Liver (tissue), 2 donors: ENCODE measurements around the gene CLCN7.

Experiments
- ZBTB33 ChIP-seq: IDR thresholded peaks from 2 replicates; pipeline ENCODE4 v1.6.1; 2016; ENCODE audit warnings: antibody characterized with exemption
- TF ChIP-seq, protein P1 (sequence below): fragments of 150-350 bp; IDR thresholded peaks from 2 replicates; pipeline ENCODE4 v1.5.1; 2017; ENCODE audit warnings: improper control_type of control experiment, low read depth, low read length; ENCODE audit not compliant: missing input control
- donor health status: healthy.

GRCh38 chr16:1442697-1443096, 32.1 kb downstream of the CLCN7 start:
- TF ChIP-seq ZBTB33, result no peak
- TF ChIP-seq, protein P1, sequence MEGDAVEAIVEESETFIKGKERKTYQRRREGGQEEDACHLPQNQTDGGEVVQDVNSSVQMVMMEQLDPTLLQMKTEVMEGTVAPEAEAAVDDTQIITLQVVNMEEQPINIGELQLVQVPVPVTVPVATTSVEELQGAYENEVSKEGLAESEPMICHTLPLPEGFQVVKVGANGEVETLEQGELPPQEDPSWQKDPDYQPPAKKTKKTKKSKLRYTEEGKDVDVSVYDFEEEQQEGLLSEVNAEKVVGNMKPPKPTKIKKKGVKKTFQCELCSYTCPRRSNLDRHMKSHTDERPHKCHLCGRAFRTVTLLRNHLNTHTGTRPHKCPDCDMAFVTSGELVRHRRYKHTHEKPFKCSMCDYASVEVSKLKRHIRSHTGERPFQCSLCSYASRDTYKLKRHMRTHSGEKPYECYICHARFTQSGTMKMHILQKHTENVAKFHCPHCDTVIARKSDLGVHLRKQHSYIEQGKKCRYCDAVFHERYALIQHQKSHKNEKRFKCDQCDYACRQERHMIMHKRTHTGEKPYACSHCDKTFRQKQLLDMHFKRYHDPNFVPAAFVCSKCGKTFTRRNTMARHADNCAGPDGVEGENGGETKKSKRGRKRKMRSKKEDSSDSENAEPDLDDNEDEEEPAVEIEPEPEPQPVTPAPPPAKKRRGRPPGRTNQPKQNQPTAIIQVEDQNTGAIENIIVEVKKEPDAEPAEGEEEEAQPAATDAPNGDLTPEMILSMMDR, result no peak
